Dedifferentiated amniotic fluid mesenchymal stem cell (primary cell): ENCODE data around the gene LSP1.
"Not testable (repeated sequence)": the region's sequence is repeated elsewhere in the genome, so short reads cannot be mapped to it uniquely, and the experiment has no call there.

Experiments used
- DNase-seq: peaks from one replicate; pipeline ENCODE4 v3.0.0-alpha.2; 2016; ENCODE audit errors: extremely low spot score

LSP1 gene

GRCh38 chr11:1864831-1865665, 12.2 kb downstream of the LSP1 start:
- DNase-seq = no peak

DNA sequence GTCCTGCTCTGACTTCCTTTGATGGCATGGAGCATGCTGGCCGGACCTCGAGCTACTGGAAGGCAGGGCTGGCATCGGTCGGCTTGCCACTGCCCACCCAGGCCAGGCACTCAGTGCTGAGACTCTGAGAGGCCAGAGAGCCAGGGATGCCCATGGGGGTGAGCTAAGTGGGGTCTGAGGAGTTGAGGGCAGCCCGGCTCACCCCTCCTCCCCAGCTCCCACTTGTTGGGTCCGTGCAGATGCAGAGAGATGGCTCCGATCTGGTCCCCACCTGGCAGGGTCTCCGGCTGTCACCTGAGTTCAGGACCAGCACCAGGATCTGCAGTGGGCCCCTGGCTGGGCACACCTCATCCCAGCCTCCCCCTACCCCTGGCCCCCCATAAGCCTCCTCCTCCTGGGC, 13.3 kb downstream of the LSP1 start:
- DNase-seq = no peak

- DNase-seq = no peak
These were observed 13.9 kb downstream of the LSP1 start for GRCh38 chr11:1866776-1867175.

DNA sequence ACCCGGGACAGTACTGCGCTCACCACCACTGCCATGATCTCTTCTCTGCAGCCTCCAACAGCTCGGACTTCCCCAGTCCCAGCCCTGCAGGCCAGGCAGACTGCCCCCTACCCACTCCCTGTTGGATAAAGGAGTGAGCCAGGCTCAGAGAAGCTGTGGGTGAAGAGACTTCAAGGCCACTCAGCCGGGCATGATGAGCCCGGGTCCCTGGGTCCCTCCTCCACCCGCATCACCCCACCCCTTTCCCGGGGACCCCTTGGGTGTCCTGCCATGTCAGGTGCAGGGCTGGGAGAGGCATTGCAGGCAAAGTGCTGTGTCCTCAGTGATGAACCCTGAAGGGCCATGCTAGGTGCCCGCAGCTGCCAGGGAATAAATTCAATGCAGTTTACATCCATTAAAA, 14.5 kb downstream of the LSP1 start:
- no peak for DNase-seq

GRCh38 chr11:1868056-1868635, 15.3 kb downstream of the LSP1 start:
- no peak for DNase-seq

DNA sequence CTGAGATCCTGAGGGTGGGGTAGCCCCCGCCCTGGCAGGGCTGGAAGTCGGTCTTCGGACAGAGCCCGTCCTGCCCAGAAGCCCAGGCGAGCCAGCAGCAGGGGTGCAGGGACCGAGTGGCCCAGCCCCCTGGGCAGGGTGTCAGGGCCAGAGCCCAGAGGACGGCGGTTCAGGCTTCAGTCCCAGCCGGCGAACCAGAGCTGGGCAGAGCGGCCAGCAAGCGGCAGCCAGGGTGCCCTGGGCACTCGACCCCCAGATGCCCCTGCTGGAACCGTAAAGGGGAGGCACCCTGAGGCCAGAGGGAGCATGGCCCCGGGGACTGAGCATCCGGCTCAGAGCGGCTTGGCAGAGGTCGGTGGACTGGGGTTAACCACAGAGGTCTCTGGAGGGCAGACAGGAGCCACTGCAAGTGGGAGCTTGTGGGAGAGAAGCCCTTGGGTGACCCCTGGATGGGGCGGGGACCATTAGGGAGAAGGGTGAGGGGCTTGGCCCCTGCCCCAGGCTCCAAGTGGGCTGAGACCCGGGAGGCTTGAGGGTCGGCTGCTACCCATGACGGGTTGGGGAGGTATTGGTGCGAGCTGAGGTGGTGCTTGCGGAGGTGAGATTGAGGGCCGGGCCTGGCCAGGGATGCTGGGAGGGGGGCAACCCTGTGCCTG, 15.9 kb downstream of the LSP1 start:
- DNase-seq = no peak

DNA sequence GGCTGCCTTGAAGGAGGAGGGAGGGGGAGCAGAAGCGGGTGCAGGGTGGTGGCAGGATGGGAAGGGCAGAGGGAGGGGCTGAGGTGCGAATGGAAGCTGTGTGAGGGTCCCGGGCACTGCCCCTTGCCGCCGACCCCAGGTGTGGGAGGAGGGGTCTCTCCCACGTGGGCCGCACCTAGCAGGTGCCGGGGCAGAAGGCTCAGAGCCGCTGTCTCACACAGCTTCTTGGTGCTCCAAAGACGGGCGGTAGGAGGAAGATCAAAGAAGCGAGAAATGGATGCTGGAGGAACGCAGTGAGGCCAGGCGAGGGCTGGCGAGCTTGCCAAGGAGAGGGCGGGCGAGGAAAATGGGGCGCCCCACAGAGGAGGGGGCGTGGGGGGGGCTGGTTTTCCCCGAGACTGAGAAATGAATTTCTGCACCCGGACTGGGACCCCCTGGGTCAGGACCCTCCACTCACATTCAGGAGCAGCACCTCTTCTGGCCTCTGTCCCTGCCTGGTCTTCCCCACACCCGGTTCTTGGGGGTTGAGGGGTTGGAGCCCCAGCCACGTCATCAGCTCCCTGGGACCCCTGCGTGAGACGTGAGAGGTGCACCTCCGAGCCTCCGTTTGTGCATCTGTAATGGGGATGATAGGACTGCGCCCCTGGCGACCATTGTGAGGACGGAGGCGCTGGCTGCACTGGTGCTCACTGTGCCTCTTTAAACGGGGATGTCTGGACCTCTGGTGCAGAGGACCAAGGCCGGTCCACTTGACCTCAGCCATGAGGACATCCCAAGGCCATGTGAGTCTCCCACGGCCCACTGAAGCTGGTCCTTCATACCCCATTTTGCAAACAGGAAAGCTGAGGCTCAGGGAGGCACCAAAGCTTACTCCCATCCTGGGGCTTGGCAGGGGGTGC, 16.8 kb downstream of the LSP1 start:
- no peak for DNase-seq

DNA sequence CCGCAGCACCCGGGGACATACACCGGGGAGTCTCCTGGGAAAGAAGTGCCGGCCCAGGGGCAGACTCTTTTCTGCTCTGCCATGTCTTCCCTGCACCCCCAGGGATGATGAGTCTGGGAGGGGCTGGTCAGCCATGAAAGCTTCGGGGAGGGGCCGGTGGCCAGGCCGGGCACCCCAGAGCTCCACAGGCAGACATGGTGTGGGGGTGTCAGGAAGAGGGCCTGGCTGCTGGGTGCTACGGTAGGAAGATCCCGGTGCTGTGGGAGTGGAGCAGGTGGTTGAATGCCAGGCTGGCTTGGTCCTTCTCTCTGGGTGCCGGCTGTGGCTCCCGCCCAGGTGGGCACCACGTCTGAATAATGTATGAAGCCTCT, 17.4 kb downstream of the LSP1 start:
- DNase-seq = no peak

DNA sequence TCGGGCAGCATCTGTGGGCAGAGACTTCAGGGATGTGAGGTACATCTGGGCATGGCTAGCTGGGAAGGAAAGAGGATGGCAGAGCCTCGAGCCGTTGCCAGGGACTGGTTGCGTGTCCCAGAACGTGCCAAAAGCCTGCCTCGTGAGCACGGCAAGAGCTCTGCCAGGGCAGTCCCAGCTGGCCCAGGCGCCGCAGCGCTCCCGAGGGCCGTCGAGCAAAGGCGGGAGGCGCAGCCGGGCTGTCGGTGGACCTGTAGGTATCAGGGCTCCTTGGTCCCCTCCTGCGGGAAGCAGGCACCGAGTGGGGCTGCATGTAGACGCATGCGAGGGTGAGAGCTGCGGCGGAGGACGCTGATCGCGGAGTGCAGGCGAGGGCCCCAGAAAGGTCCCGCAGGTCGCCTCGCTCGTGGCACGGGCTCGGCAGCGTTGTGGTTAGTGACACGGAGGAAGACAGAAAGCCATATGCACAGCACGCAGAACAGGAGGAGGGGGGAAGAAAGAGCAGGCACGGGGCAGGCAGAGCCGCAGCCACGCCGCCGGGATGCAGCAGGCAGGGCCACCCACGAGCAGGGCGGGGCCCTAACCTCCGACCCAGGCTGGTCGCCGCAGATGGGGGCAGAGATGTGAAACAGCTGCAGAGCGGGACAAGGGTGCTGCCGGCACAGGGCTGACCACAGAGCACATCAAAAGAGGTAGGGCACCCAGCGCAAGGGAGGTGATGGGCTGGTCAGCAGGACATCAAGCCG, 18.0 kb downstream of the LSP1 start:
- no peak for DNase-seq

DNA sequence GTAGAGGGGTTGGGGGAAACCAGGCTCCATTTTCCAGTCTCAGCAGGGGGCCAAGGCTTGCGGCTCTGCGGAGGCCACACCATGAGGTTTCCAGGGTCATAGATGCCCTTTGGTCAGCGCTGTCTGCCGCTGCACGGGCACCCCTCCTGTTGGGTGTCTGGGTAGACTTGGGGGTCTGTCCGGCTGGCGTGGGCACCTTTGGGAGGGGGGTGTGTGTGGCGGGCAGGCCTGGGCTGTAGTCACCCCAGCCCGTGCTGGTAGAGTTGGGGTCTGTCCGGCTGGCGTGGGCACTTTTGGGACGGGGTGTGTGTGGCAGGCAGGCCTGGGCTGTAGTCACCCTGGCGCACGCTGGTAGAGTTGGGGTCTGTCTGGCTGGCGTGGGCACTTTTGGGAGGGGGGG, 18.6 kb downstream of the LSP1 start:
- DNase-seq = no peak

DNA sequence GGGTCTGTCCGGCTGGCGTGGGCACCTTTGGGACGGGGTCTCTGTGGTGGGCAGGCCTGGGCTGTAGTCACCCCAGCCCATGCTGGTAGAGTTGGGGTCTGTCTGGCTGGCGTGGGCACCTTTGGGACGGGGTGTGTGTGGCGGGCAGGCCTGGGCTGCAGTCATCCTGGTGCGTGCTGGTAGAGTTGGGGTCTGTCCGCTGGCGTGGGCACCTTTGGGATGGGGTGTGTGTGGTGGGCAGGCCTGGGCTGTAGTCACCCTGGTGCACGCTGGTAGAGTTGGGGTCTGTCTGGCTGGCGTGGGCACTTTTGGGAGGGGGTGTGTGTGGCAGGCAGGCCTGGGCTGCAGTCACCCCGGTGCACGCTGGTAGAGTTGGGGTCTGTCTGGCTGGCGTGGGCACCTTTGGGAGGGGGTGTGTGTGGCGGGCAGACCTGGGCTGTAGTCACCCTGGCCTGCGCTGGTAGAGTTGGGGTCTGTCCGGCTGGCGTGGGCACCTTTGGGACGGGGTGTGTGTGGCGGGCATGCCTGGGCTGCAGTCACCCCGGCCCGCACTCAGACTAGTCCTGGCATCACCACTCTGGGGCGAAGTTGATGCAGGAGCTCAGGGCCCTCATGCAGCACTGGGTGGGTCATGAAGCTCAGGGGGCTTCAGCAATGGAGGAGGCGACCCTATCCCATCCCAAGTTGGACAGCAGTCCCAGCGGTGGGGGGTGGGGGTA, 19.5 kb downstream of the LSP1 start:
- DNase-seq = no peak

- no peak for DNase-seq
These were observed 20.3 kb downstream of the LSP1 start for GRCh38 chr11:1873048-1873812.

- DNase-seq = not testable (repeated sequence)
These were observed 20.9 kb downstream of the LSP1 start for GRCh38 chr11:1873813-1874150.

GRCh38 chr11:1874441-1875092, 21.7 kb downstream of the LSP1 start:
- DNase-seq = not testable (repeated sequence)

- DNase-seq = no peak
These were observed 22.4 kb downstream of the LSP1 start for GRCh38 chr11:1875093-1875850.

GRCh38 chr11:1875851-1876301, 23.0 kb downstream of the LSP1 start:
- DNase-seq = not testable (repeated sequence)

DNA sequence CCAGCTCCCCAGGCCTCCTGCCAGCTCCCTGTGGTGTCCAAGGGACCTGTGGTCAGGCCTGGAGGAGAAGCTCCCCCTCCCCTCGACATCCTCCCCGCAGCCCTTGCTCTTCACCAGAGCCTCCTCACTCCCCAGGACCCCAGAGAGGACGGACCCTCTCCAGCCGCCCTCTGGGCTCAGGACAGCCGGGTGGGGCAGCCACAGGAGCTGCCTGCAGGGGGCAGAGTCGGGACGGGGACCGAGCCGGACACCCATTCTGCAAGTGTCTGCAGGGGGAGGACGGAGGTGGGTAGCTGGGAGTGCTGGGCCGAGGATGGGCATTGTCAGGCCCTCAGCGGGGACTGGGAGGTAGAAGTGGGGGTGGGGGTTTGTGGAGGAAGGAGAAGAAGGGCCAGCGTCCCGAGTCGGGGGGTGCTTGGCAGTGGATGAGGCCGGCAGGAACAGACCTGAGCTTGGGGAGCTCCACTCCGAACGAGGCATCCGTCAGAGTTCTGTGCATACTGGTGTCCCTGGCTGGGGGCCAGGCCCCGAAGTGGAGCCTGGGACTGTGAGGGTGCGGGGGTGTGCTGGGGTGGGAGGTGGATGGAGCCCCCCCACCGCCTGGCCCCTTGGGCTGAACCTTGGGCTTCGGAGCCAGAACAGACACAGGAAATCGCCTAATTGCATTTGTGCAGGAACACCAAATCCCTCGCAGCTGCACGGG, 23.6 kb downstream of the LSP1 start:
- no peak for DNase-seq
